K562 (cell line): ENCODE data around the gene ITGB6. TPM values are rescaled to one million over a fixed set of nuclear protein-coding genes. Genes with fewer than 3 reads are reported as not detected.

Source experiments
- ATAC-seq: fragments of 200-7000 bp; cut with Tn5 transposase; 3 replicates; pipeline ENCODE4 v1.9.1; 2020; ENCODE audit warnings: moderate library complexity
- BruUV-seq: library from RNA; stranded (reverse); fragments of 400-500 nt; replicated peaks from 2 replicates; lab custom pipeline; 2021; lab: Mats Ljungman, UMichigan
- CTCF ChIA-PET: fragments of 300-600 bp; formaldehyde crosslinking; extraction: SDS; loops from one replicate; lab custom pipeline; 2021; ENCODE audit warnings: low intra/inter-chr PET ratio; lab: Yijun Ruan, JAX
- POLR2A ChIA-PET: fragments of 300-600, 350-650 bp; sonication (Branson Sonifier 250); formaldehyde crosslinking; extraction: SDS; loops from one replicate; lab custom pipeline; 2021; ENCODE audit warnings: antibody characterized with exemption, inconsistent platforms; lab: Yijun Ruan, JAX
- DNase-seq, 4 experiments: peaks; one replicate each; pipeline versions ENCODE4 v3.0.0 to v3.0.0-alpha.2; 2011 to 2018; ENCODE audit warnings: low spot score in 3 of 4, mixed read lengths in 3 of 4; ENCODE audit errors: extremely low read depth in 1 of 4
- FAIRE-seq: peaks from 2 replicates; lab custom pipeline; 2011; peaks lifted over from hg19 to GRCh38; lab: Jason Lieb, UNC
- H2AFZ ChIP-seq: 2 replicates; pipeline ENCODE4 v1.6.0; 2011; ENCODE audit warnings: low read depth, low read length, control low read depth, inconsistent platforms
- H3K27ac ChIP-seq: fragments of 200-600 bp; 3 replicates; pipeline ENCODE4 v1.8.0; 2011; ENCODE audit warnings: low read depth, mild to moderate bottlenecking, control low read depth, inconsistent platforms, low read length, moderate library complexity, mixed read lengths; ENCODE audit errors: extremely low read depth
- H3K27me3 ChIP-seq, 2 experiments: fragments of 300-600 bp in 1 of 2; 2 replicates in 1 of 2; 3 replicates in 1 of 2; pipeline versions ENCODE4 v1.6.0 to v1.8.0; 2011; ENCODE audit warnings: inconsistent platforms in 2 of 2, low read length in 2 of 2, mild to moderate bottlenecking in 1 of 2, mixed read lengths in 1 of 2, moderate library complexity in 1 of 2; ENCODE audit not compliant: control insufficient read depth in 2 of 2, insufficient read depth in 2 of 2
- H3K36me3 ChIP-seq: fragments of 300-600 bp; 3 replicates; pipeline ENCODE4 v1.8.0; 2011; ENCODE audit warnings: mild to moderate bottlenecking, low read length, inconsistent platforms; ENCODE audit not compliant: control insufficient read depth, insufficient read depth
- H3K4me1 ChIP-seq, 2 experiments: fragments of 200-600 bp in 1 of 2; replicated peaks in 1 of 2; 2 replicates in 1 of 2; 3 replicates in 1 of 2; pipeline versions ENCODE4 v1.5.1 to v1.8.0; 2011; ENCODE audit warnings: inconsistent platforms in 2 of 2, low read length in 2 of 2, mild to moderate bottlenecking in 1 of 2, mixed read lengths in 1 of 2, moderate library complexity in 1 of 2; ENCODE audit not compliant: control insufficient read depth in 2 of 2, insufficient read depth in 2 of 2
- H3K4me2 ChIP-seq: 2 replicates; pipeline ENCODE4 v1.6.1; 2011; ENCODE audit warnings: low read length, control low read depth, inconsistent platforms, mixed read lengths; ENCODE audit not compliant: insufficient read depth
- H3K4me3 ChIP-seq: fragments of 200-600 bp; sonication (generic), shearing (Covaris generic); 2 replicates; pipeline ENCODE4 v1.5.1; 2016; ENCODE audit warnings: control low read depth, inconsistent platforms
- H3K79me2 ChIP-seq: fragments of 200-600 bp; 3 replicates; pipeline ENCODE4 v1.8.0; 2011; ENCODE audit warnings: low read length, inconsistent platforms; ENCODE audit not compliant: control insufficient read depth, insufficient read depth
- H3K9ac ChIP-seq, 2 experiments: 2 replicates each; pipeline versions ENCODE4 v1.6.0 to v1.6.1; 2011; ENCODE audit warnings: low read depth in 2 of 2, low read length in 2 of 2, control low read depth in 1 of 2, inconsistent platforms in 1 of 2, mild to moderate bottlenecking in 1 of 2, mixed read lengths in 1 of 2; ENCODE audit not compliant: insufficient read depth in 1 of 2
- H3K9me1 ChIP-seq: one replicate; pipeline ENCODE4 v1.6.0; 2011; ENCODE audit warnings: inconsistent platforms, mild to moderate bottlenecking, low read length, moderate library complexity; ENCODE audit not compliant: control insufficient read depth, insufficient read depth
- H3K9me3 ChIP-seq: replicated peaks from 2 replicates; pipeline ENCODE4 v1.5.1; 2011; ENCODE audit warnings: low read depth, low read length, inconsistent platforms; ENCODE audit not compliant: control insufficient read depth, insufficient read depth
- H4K20me1 ChIP-seq: replicated peaks from 2 replicates; pipeline ENCODE4 v1.6.1; 2011; ENCODE audit warnings: low read length, inconsistent platforms, mixed read lengths; ENCODE audit not compliant: control insufficient read depth, insufficient read depth
- CBX3 ChIP-seq, 2 experiments: IDR thresholded peaks; 1 replicate in 1 of 2; 2 replicates in 1 of 2; pipeline ENCODE4 v1.6.1; 2012; ENCODE audit warnings: inconsistent platforms in 2 of 2, low read length in 2 of 2, borderline replicate concordance in 1 of 2, control low read depth in 1 of 2
- HMGN3 ChIP-seq: IDR thresholded peaks from 2 replicates; pipeline ENCODE4 v1.6.1; 2011; ENCODE audit warnings: borderline replicate concordance, low read depth, mild to moderate bottlenecking, mixed read lengths, low read length; ENCODE audit not compliant: insufficient read length; ENCODE audit errors: extremely low read depth
- KAT8 ChIP-seq: fragments of 450-650 bp; IDR thresholded peaks from 2 replicates; pipeline ENCODE4 v1.6.1; 2016; ENCODE audit warnings: low read depth, mild to moderate bottlenecking
- MAZ ChIP-seq, 2 experiments: fragments of 450-650 bp in 1 of 2; sonication (generic) in 1 of 2; formaldehyde crosslinking; IDR thresholded peaks in 1 of 2; conservative IDR thresholded peaks in 1 of 2; 2 replicates each; pipeline versions ENCODE4 v1.4.0 to v1.5.0; 2020; ENCODE audit warnings: mild to moderate bottlenecking in 1 of 2, missing genetic modification reagents in 1 of 2
- MGA ChIP-seq: fragments of 450-650 bp; IDR thresholded peaks from 2 replicates; pipeline ENCODE4 v1.6.1; 2016; ENCODE audit warnings: mild to moderate bottlenecking, moderate library complexity
- POLR3A ChIP-seq: IDR thresholded peaks from 2 replicates; pipeline ENCODE4 v1.6.1; 2011; ENCODE audit warnings: borderline replicate concordance, mild to moderate bottlenecking, moderate library complexity; ENCODE audit not compliant: insufficient read length, insufficient read depth; ENCODE audit errors: extremely low read depth
- RBM17 ChIP-seq: fragments of 200-400 bp; formaldehyde crosslinking; IDR thresholded peaks from 2 replicates; pipeline ENCODE4 v1.6.1; 2017; ENCODE audit warnings: low read depth, mild to moderate bottlenecking, low read length, borderline replicate concordance
- TCF7 ChIP-seq: sonication (generic); IDR thresholded peaks from 2 replicates; pipeline ENCODE4 v1.6.1; 2016; ENCODE audit warnings: antibody characterized with exemption, borderline replicate concordance
- ZNF77 ChIP-seq: fragments of 250-450 bp; sonication (Bioruptor Pico); IDR thresholded peaks from 2 replicates; pipeline ENCODE4 v1.5.0; 2020
- WGBS: fragments of 100-300 bp; shearing (Covaris generic); methylation state at CpG from one replicate; pipeline ENCODE4 v1.1.6; 2016; ENCODE audit warnings: low coverage, mixed read lengths; ENCODE audit not compliant: insufficient coverage; ENCODE audit errors: missing lambda C conversion rate; 5-methylcytosine and 5-hydroxymethylcytosine counted together
- in situ Hi-C: fragments of 300-500 bp; cut with MboI; formaldehyde crosslinking; loops from 4 replicates; pipeline ENCODE4 v1.15.0; 2018; ENCODE audit warnings: inconsistent platforms, mixed read lengths
- intact Hi-C: fragments of 100-400 bp; cut with micrococcal nuclease; formaldehyde crosslinking; loops from 2 replicates; pipeline ENCODE4 v1.14.2; 2022
- polyA plus RNA-seq, 8 experiments: library from polyadenylated mRNA; depleted of rRNA in 4 of 8; stranded (reverse) in 5 of 8; unstranded in 3 of 8; fragments of >200 nt; fragmentation: Nextera tagmentation in 2 of 8; fragmentation: Illumina TruSeq in 1 of 8; extraction: Ambion mirVana in 2 of 8; extraction: Trizol in 1 of 8; gene quantifications; 2 replicates each; pipeline versions ENCODE4 v1.2.1 to v1.2.3, GENCODE V29; 2011 to 2014; ENCODE audit warnings: inconsistent platforms in 1 of 8, missing spikeins in 1 of 8
- total RNA-seq, 7 experiments: library from RNA; depleted of rRNA in 6 of 7; stranded (reverse); fragments of >200 nt in 6 of 7; fragmentation: Illumina TruSeq in 2 of 7; extraction: Trizol in 2 of 7; gene quantifications; 2 replicates each; pipeline versions ENCODE4 v1.2.1 to v1.2.3, GENCODE V29; 2011 to 2021; ENCODE audit warnings: low replicate concordance in 1 of 7

ITGB6 gene
- total and polyA plus RNA-seq, 9 of the 15 experiments (the other 6 are each of a cell fraction or from before 2014, with no cell fraction given) = 0.18 TPM; not detected in 8

GRCh38 chr2:160063879-160064612 lies 136.0 kb downstream of the ITGB6 start (continued):
- TF ChIP-seq ZNF77 (CRISPR knock-in tag) (no peak), HMGN3 (no peak), TCF7 (no peak), CBX3 (IDR thresholded peaks at IDR 0.05; ENCODE audit: borderline replicate concordance in 1 of 2, low read length in 2 of 2) (no peak), MAZ (CRISPR knock-in tag; conservative IDR thresholded peaks at IDR 0.05 in 1 of 2, IDR thresholded peaks at IDR 0.05 in 1 of 2) (no peak), POLR3A (no peak)

GRCh38 chr2:160063271-160063670 lies 136.8 kb downstream of the ITGB6 start:
- no peak overlapping the region for H3K4me2 ChIP-seq
- ChIA-PET POLR2A (interaction anchor here (0.6 kb wide), 1 partner anchor 85 kb away, joined by 3 read pairs; no protein-coding TSS in a partner anchor), CTCF (no interaction called here)
- intact Hi-C loops = no loop called here
- H3K9me3 ChIP-seq = no peaks in the 10 kb centered on the region
- BruUV-seq = no TSS peak
- H3K27me3 ChIP-seq = peaks cover 21 to 31% of the 10 kb centered on the region in 2 experiments; a peak in 3 of 5 replicates
- no peaks in the 10 kb centered on the region for H3K9me1 ChIP-seq
- H4K20me1 ChIP-seq = no peaks in the 10 kb centered on the region
- H3K4me3 ChIP-seq = no peak overlapping the region
- in situ Hi-C loops = no loop called here
- H3K4me1 ChIP-seq = peaks cover 0 to 7% of the 10 kb centered on the region in 2 experiments; a peak in 1 of 5 replicates
- H3K9ac ChIP-seq = no peak overlapping the region
- no peaks in the 10 kb centered on the region for H3K36me3 ChIP-seq
- no peak overlapping the region for H2AFZ ChIP-seq
- no peaks in the 10 kb centered on the region for H3K79me2 ChIP-seq
- no peak for FAIRE-seq
- no peak overlapping the region for H3K27ac ChIP-seq
- ATAC-seq = no peak
- no peak for DNase-seq
- WGBS = 0% methylated on average over 5 of the region's 5 CpGs
- TF ChIP-seq KAT8 = no peak
- no peak for TF ChIP-seq RBM17
- no peak for TF ChIP-seq MGA
